ENCODE results near the gene MAP3K19. TPM values are rescaled to one million over a fixed set of nuclear protein-coding genes. Genes with fewer than 3 reads are reported as not detected.

Gene MAP3K19
- total and polyA plus RNA-seq, 2 experiments from 2014 or later = not detected

GRCh38 chr2:135063210-135063609 lies 16.0 kb upstream of the MAP3K19 start (continued):
- no peak for TF ChIP-seq ZNF462 (CRISPR knock-in tag; IDR thresholded peaks at IDR 0.05)

DNA sequence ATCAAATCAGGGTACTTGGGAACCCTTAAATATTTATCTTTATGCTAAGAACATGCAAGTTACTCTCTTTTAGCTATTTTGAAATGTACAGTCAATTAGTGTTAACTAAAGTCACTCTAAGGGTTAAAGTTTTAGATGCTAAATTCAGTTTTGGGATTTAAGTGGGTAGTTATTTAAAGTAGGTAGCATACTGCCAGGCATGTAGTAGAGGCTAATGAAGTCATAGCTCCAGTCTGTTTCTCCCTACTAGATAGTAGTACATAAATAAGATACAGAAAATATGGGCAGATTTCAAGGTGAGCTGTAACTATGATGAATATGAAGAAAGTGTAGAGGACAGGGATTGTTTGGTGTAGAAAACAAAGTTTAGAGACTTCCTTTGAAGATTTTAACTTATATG lies 12.3 kb upstream of the MAP3K19 start:
- Mint-ChIP-seq H3K4me3 (no peak overlapping the region), H3K36me3 (ENCODE audit: low read depth) (peaks cover 49% of the 10 kb centered on the region), H3K9me3 (no peaks in the 10 kb centered on the region; the same call in 2 of the 3 replicates), H3K27me3 (ENCODE audit: insufficient read depth, low read depth, poor library complexity) (no peaks in the 10 kb centered on the region), H3K27ac (no peak overlapping the region), H3K4me1 (peaks cover 10% of the 10 kb centered on the region; the same call in 2 of the 3 replicates)
- ATAC-seq (no peak), DNase-seq (ENCODE audit: low spot score) (no peak)
- H3K4me1 ChIP-seq (ENCODE audit: insufficient read depth) = peaks cover 10% of the 10 kb centered on the region; the same call in 1 of the 2 replicates
- H3K27me3 ChIP-seq (ENCODE audit: insufficient read depth) = no peaks in the 10 kb centered on the region
- H3K4me2 ChIP-seq = no peak overlapping the region
- no peak overlapping the region for H2AFZ ChIP-seq
- no peaks in the 10 kb centered on the region; the same call in 1 of the 2 replicates for H3K36me3 ChIP-seq (ENCODE audit: insufficient read depth)
- no peaks in the 10 kb centered on the region for H3K9me2 ChIP-seq (ENCODE audit: insufficient read depth)
- peaks cover 93% of the 10 kb centered on the region for H3K79me2 ChIP-seq (replicated peaks; ENCODE audit: insufficient read depth)
- H3K4me3 ChIP-seq = no peak overlapping the region
- no peaks in the 10 kb centered on the region for H3F3A ChIP-seq (replicated peaks; ENCODE audit: low read depth)
- peaks cover 5% of the 10 kb centered on the region for H4K20me1 ChIP-seq (replicated peaks; ENCODE audit: insufficient read depth)
- H3K27ac ChIP-seq (ENCODE audit: low read depth) = no peak overlapping the region
- TF ChIP-seq CTCF (conservative IDR thresholded peaks at IDR 0.05; ENCODE audit: low read depth in 2 of 2) (no peak), JUNB (IDR thresholded peaks at IDR 0.05; ENCODE audit: unreplicated experiment) (no peak), EZH2phosphoT487 (IDR thresholded peaks at IDR 0.05; ENCODE audit: unreplicated experiment) (no peak), ZNF462 (CRISPR knock-in tag; IDR thresholded peaks at IDR 0.05) (no peak)

Measured in GM23338 (cell line).